Sigmoid colon (tissue), 4 donors: ENCODE data around the gene SNAP47.

Experiments
- EP300 ChIP-seq, 4 donors: sonication (generic); formaldehyde crosslinking; IDR thresholded peaks; one replicate each; pipeline ENCODE4 v1.6.1; 2017; ENCODE audit warnings: antibody characterized with exemption in 4 of 4
- POLR2A ChIP-seq, 2 donors: fragments of 450-650 bp; IDR thresholded peaks; one replicate each; pipeline ENCODE4 v1.6.1; 2016; ENCODE audit warnings: antibody characterized with exemption in 2 of 2, mild to moderate bottlenecking in 2 of 2, moderate library complexity in 2 of 2
- TF ChIP-seq, protein P1 (sequence below), 4 experiments: fragments of 450-650 bp in 3 of 4; fragments of 200-600 bp in 1 of 4; IDR thresholded peaks; one replicate each; pipeline ENCODE4 v1.5.1; 2016 to 2019; ENCODE audit warnings: antibody characterized with exemption in 4 of 4, mild to moderate bottlenecking in 3 of 4, moderate library complexity in 2 of 4

DNA sequence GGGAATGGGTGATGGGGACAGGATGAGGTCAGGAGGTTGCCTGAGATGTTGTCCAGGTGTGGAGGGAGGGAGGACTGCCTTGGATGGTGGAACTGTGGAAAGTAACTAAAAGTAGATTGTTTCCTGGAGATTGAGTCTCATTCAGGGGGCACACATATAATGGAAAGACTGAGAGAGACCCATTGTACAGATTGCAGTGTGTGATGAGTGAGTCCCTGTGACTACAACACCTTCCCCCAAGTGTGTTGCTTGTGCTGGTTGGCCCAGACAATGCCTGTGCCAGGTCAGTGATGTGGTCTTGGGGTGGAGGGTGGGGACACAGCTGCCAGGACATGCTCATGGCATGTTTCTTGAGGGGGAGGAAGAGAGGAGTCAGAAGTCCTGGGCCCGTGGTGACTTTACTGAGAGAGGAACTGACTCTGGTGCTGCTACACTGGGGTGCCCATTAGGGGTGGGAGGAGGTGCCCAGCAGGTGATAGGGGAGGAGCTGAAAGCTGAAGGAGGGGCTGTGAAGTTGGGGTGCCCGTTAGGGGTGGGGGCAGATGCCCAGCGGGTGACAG, 5.2 kb downstream of the SNAP47 start:
- TF ChIP-seq, protein P1, sequence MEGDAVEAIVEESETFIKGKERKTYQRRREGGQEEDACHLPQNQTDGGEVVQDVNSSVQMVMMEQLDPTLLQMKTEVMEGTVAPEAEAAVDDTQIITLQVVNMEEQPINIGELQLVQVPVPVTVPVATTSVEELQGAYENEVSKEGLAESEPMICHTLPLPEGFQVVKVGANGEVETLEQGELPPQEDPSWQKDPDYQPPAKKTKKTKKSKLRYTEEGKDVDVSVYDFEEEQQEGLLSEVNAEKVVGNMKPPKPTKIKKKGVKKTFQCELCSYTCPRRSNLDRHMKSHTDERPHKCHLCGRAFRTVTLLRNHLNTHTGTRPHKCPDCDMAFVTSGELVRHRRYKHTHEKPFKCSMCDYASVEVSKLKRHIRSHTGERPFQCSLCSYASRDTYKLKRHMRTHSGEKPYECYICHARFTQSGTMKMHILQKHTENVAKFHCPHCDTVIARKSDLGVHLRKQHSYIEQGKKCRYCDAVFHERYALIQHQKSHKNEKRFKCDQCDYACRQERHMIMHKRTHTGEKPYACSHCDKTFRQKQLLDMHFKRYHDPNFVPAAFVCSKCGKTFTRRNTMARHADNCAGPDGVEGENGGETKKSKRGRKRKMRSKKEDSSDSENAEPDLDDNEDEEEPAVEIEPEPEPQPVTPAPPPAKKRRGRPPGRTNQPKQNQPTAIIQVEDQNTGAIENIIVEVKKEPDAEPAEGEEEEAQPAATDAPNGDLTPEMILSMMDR (IDR thresholded peaks at IDR 0.05) = no peak
- TF ChIP-seq POLR2A (IDR thresholded peaks at IDR 0.05) (no peak), EP300 (IDR thresholded peaks at IDR 0.05) (no peak)
